22Rv1 (cell line): ENCODE measurements around the gene TRIM3.

ENCODE experiments used
- H3K27ac ChIP-seq: fragments of 450-650 bp; 2 replicates; pipeline ENCODE4 v1.5.1; 2017
- CTCF ChIP-seq: fragments of 450-650 bp; IDR thresholded peaks from 2 replicates; pipeline ENCODE4 v1.5.1; 2017; ENCODE audit warnings: mild to moderate bottlenecking
- ZFX ChIP-seq: fragments of 450-650 bp; IDR thresholded peaks from 2 replicates; pipeline ENCODE4 v1.6.1; 2017; ENCODE audit warnings: antibody characterized with exemption, borderline replicate concordance

Gene TRIM3

GRCh38 chr11:6453152-6453551 lies 20.6 kb downstream of the TRIM3 start:
- no peak for TF ChIP-seq CTCF
- TF ChIP-seq ZFX, result no peak

GRCh38 chr11:6452219-6452618 lies 21.5 kb downstream of the TRIM3 start:
- H3K27ac ChIP-seq, result no peak overlapping the region
- TF ChIP-seq ZFX (no peak), CTCF (no peak)

More at GRCh38 chr11:6453152-6453551, 20.6 kb downstream of the TRIM3 start:
- no peak overlapping the region for H3K27ac ChIP-seq

GRCh38 chr11:6448574-6448973 lies 25.2 kb downstream of the TRIM3 start:
- no peak for TF ChIP-seq CTCF
- TF ChIP-seq ZFX, result no peak
- H3K27ac ChIP-seq, result no peak overlapping the region

GRCh38 chr11:6443269-6444003 lies 30.3 kb downstream of the TRIM3 start:
- H3K27ac ChIP-seq, result no peak overlapping the region
- TF ChIP-seq CTCF (peak; percentile 84), ZFX (no peak)

GRCh38 chr11:6442441-6442840 lies 31.3 kb downstream of the TRIM3 start:
- no peak overlapping the region for H3K27ac ChIP-seq
- TF ChIP-seq ZFX, result no peak
- no peak for TF ChIP-seq CTCF

GRCh38 chr11:6440906-6441358 lies 32.8 kb downstream of the TRIM3 start, which contains the start of gene HPX:
HPX (minus strand) TSS chr11:6440987; CDS start chr11:6440963, 24 bp downstream.
- no peak for TF ChIP-seq ZFX
- no peak for TF ChIP-seq CTCF
- no peak within 1 kb of the TSS for H3K27ac ChIP-seq

- TF ChIP-seq ZFX (no peak), CTCF (peak; percentile 84)
- no peak overlapping the region for H3K27ac ChIP-seq
These were observed 34.7 kb downstream of the TRIM3 start for GRCh38 chr11:6438979-6439571.
